Activated CD8-positive, alpha-beta T cell treated with anti-CD3 and anti-CD28 coated beads for 36 hours (primary cell): ENCODE data around the gene CENPS. TPM values are rescaled to one million over a fixed set of nuclear protein-coding genes. Genes with fewer than 3 reads are reported as not detected.

Experiments
- ATAC-seq: fragments of 200-7000 bp; cut with Tn5 transposase; one replicate; pipeline ENCODE4 v1.10.0; 2021; ENCODE audit warnings: mild to moderate bottlenecking, moderate library complexity
- CTCF ChIA-PET: fragments of 350-600 bp; sonication (Branson Sonifier 250); formaldehyde crosslinking; loops from one replicate; lab custom pipeline; 2021; ENCODE audit warnings: antibody characterized with exemption; lab: Charles Lee
- POLR2A ChIA-PET: fragments of 350-600 bp; sonication (Branson Sonifier 250); formaldehyde crosslinking; loops from one replicate; lab custom pipeline; 2021; ENCODE audit warnings: antibody characterized with exemption; lab: Charles Lee
- DNase-seq: peaks from one replicate; pipeline ENCODE4 v3.0.0-alpha.2; 2020
- H3K27ac Mint-ChIP-seq: one replicate; pipeline ENCODE4 v1.8.0; 2021; ENCODE audit warnings: mild to moderate bottlenecking, mixed read lengths
- H3K27me3 Mint-ChIP-seq: one replicate; pipeline ENCODE4 v1.8.0; 2021; ENCODE audit warnings: mixed read lengths
- H3K36me3 Mint-ChIP-seq: one replicate; pipeline ENCODE4 v1.8.0; 2021; ENCODE audit warnings: low read depth, mixed read lengths
- H3K4me1 Mint-ChIP-seq: one replicate; pipeline ENCODE4 v1.8.0; 2021; ENCODE audit warnings: low read depth, mixed read lengths
- H3K4me3 Mint-ChIP-seq: one replicate; pipeline ENCODE4 v1.8.0; 2021; ENCODE audit warnings: mild to moderate bottlenecking, moderate library complexity, mixed read lengths
- H3K9me3 Mint-ChIP-seq: one replicate; pipeline ENCODE4 v1.8.0; 2021; ENCODE audit warnings: mixed read lengths
- intact Hi-C: fragments of 100-400 bp; cut with micrococcal nuclease; formaldehyde crosslinking; loops from one replicate; pipeline ENCODE4 v1.10.0; 2022
- total RNA-seq, 2 experiments: library from RNA; stranded (reverse); gene quantifications; one replicate each; pipeline ENCODE4 v1.2.3, GENCODE V29; 2021
- TF ChIP-seq, protein P1 (sequence below): fragments of 200-600 bp; IDR thresholded peaks from one replicate; pipeline ENCODE4 v1.8.0; 2022; ENCODE audit warnings: antibody characterized with exemption, mild to moderate bottlenecking

CENPS gene
- 10 to 100 TPM; 18.3 to 19.4 TPM for total RNA-seq

DNA sequence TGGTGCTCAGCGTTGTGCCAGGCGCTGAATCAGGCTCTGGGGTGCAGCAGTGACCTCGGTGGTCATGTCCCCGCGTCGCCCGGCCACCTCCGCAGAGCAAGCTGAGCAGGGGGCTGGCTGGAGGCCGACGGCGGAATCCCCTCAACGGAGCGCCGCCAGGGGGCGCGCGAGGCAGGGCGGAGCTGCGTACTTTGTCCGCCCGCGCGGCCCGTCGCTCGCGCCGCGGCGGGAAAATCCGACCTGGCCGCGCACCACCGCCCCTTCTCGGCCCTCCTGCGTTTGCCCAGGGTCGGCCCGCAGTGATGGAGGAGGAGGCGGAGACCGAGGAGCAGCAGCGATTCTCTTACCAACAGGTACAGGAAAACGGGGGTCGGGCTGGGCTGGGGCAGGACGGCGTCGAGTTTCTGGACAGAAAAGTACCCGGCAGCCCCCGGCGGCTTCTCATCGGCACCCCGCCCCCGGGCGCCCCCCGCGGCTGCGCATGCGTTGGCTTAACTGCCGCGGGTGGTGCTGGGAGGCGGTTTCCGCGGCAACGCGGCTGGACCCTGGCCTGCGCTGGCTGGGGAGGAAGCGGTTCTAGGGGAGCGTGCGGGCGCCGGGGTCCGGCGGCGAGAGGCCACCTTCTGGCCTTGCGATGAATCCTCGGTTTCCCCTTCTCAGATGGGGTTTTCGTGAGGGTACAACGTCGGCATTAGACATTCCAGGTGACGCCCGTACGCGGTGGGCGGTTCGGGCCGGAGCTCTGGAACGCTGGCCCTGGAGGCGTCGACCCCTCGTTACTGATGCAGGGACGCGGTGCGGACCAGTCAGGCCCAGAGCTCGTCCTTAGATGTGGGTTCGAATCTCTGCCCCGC, at the start of gene CENPS:
TSS of gene CENPS (plus strand) at position 218 of the 854 bp plus-strand sequence. CDS start at position 303, 85 bp downstream.
- DNase-seq, result peak; percentile 95
- peaks cover 16% of the 10 kb centered on the region for H3K4me1 Mint-ChIP-seq
- ChIA-PET POLR2A (interaction anchor here (0.6 to 1.8 kb wide), 9 partner anchors 29 to 487 kb away, joined by 3 to 5 read pairs (median 3); partner anchors contain the start of genes KIF1B, LZIC and NMNAT1), CTCF (interaction anchor here (0.7 to 6.8 kb wide), 18 partner anchors 9 to 630 kb away, joined by 3 to 100 read pairs (median 4); partner anchors contain the start of gene KIF1B)
- no peaks in the 10 kb centered on the region for H3K36me3 Mint-ChIP-seq
- intact Hi-C loops, result loop anchor here (10.0 kb wide), 1 partner anchor 64 kb away; no protein-coding TSS in a partner anchor
- TF ChIP-seq, protein P1, sequence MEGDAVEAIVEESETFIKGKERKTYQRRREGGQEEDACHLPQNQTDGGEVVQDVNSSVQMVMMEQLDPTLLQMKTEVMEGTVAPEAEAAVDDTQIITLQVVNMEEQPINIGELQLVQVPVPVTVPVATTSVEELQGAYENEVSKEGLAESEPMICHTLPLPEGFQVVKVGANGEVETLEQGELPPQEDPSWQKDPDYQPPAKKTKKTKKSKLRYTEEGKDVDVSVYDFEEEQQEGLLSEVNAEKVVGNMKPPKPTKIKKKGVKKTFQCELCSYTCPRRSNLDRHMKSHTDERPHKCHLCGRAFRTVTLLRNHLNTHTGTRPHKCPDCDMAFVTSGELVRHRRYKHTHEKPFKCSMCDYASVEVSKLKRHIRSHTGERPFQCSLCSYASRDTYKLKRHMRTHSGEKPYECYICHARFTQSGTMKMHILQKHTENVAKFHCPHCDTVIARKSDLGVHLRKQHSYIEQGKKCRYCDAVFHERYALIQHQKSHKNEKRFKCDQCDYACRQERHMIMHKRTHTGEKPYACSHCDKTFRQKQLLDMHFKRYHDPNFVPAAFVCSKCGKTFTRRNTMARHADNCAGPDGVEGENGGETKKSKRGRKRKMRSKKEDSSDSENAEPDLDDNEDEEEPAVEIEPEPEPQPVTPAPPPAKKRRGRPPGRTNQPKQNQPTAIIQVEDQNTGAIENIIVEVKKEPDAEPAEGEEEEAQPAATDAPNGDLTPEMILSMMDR, result peak; percentile 98
- peak within 1 kb of the TSS; percentile 88 for H3K4me3 Mint-ChIP-seq
- H3K9me3 Mint-ChIP-seq, result no peaks in the 10 kb centered on the region
- peak; percentile 90 for ATAC-seq
- no peaks in the 10 kb centered on the region for H3K27me3 Mint-ChIP-seq
- peak within 1 kb of the TSS; percentile 94 for H3K27ac Mint-ChIP-seq

GRCh38 chr1:10380594-10381275, 49.5 kb upstream of the CENPS start:
- DNase-seq (no peak), ATAC-seq (no peak)
- TF ChIP-seq, protein P1, result no peak
- ChIA-PET POLR2A (no interaction called here), CTCF (interaction anchor here (1.1 to 1.8 kb wide), 2 partner anchors 49 to 171 kb away, joined by 3 to 5 read pairs; partner anchors contain the start of genes CENPS and KIF1B)
- no peak overlapping the region for H3K27ac Mint-ChIP-seq
- no peaks in the 10 kb centered on the region for H3K4me1 Mint-ChIP-seq
- H3K27me3 Mint-ChIP-seq, result no peaks in the 10 kb centered on the region
- H3K9me3 Mint-ChIP-seq, result no peaks in the 10 kb centered on the region
- intact Hi-C loops, result no loop called here
- H3K36me3 Mint-ChIP-seq, result no peaks in the 10 kb centered on the region
- no peak overlapping the region for H3K4me3 Mint-ChIP-seq

GRCh38 chr1:10383630-10384029, 46.6 kb upstream of the CENPS start:
- POLR2A ChIA-PET, result interaction anchor here (0.6 kb wide), 1 partner anchor 25 kb away, joined by 3 read pairs; no protein-coding TSS in a partner anchor
- H3K4me1 Mint-ChIP-seq, result peaks cover 3% of the 10 kb centered on the region

DNA sequence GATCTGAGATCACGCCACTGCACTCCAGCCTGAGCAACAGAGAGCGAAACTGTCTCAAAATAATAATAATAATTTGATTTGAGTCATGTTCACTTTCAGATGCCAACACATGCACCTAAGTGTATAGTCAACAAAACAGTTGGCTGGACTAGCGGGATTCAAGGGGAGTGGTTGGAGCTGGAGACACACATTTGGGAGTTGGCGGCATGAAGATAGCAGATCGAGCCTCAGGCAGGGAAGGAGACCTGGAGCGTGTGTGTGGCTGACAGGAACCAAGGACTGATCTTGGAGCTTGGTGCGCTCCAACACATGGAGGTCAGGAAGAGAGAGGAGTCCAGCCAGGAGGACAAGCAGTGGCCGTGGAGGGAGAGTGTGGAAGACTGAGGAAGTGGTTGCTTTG, 46.0 kb upstream of the CENPS start:
- DNase-seq, result no peak
- no peaks in the 10 kb centered on the region for H3K36me3 Mint-ChIP-seq
- TF ChIP-seq, protein P1, result no peak
- peaks cover 3% of the 10 kb centered on the region for H3K4me1 Mint-ChIP-seq
- ChIA-PET POLR2A (interaction anchor here (0.6 kb wide), 1 partner anchor 25 kb away, joined by 3 read pairs; no protein-coding TSS in a partner anchor), CTCF (no interaction called here)
- H3K27ac Mint-ChIP-seq, result no peak overlapping the region
- intact Hi-C loops, result no loop called here
- H3K4me3 Mint-ChIP-seq, result no peak overlapping the region
- H3K9me3 Mint-ChIP-seq, result no peaks in the 10 kb centered on the region
- ATAC-seq, result no peak
- H3K27me3 Mint-ChIP-seq, result no peaks in the 10 kb centered on the region

More at GRCh38 chr1:10383630-10384029, 46.6 kb upstream of the CENPS start:
- H3K4me3 Mint-ChIP-seq, result no peak overlapping the region
- TF ChIP-seq, protein P1, result no peak
- H3K27me3 Mint-ChIP-seq, result no peaks in the 10 kb centered on the region
- H3K36me3 Mint-ChIP-seq, result no peaks in the 10 kb centered on the region
- no peak for DNase-seq
- ATAC-seq, result no peak
- CTCF ChIA-PET, result no interaction called here
- H3K27ac Mint-ChIP-seq, result no peak overlapping the region
- no peaks in the 10 kb centered on the region for H3K9me3 Mint-ChIP-seq
- intact Hi-C loops, result no loop called here
